ENCODE results near the gene SDHAF1.
"Not testable (repeated sequence)": the region's sequence is repeated elsewhere in the genome, so short reads cannot be mapped to it uniquely, and the experiment has no call there.

SDHAF1 gene

GRCh38 chr19:35973487-35973886 is 21.5 kb upstream of the SDHAF1 start:
- no peaks in the 10 kb centered on the region for H3K4me1 ChIP-seq
- no peaks in the 10 kb centered on the region for H3K36me3 ChIP-seq
- H3K4me3 ChIP-seq (ENCODE audit: low read depth, low read length) = no peak overlapping the region
- H3K27me3 ChIP-seq = no peaks in the 10 kb centered on the region
- no peak for TF ChIP-seq CTCF (IDR thresholded peaks at IDR 0.05; ENCODE audit: low read depth, low read length)
- DNase-seq = no peak
- H3K9me3 ChIP-seq = no peaks in the 10 kb centered on the region

DNA sequence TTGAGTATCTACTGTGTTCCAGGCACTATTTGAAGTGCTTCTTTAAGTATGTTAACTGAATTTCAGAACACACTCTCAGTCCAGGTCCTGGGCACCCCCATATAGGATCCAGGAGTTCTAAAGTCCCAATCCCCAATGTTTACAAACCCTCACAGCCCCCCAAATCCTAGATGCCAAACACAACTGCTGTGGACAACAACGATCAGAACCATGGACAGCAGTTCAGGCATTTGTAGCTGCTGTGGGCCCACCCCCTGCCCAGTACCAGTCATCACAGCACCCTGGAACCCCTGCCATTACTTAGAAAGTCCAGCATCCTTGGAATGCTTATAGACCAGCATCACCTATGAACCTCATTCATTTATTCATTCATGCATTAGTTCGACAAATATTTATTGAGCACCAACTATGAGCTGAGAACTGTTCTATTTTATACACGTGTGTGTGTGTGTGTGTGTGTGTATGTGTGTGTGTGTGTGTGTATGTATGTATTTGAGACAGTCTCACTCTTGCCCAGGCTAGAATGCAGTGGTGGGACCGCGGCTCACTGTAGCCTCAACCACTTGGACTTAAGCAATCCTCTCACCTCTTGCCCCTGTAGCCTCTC is 19.3 kb upstream of the SDHAF1 start:
- Histone ChIP-seq H3K4me1 (no peaks in the 10 kb centered on the region), H3K36me3 (no peaks in the 10 kb centered on the region), H3K4me3 (ENCODE audit: low read depth, low read length) (no peak overlapping the region), H3K9me3 (no peaks in the 10 kb centered on the region), H3K27me3 (no peaks in the 10 kb centered on the region)
- no peak for DNase-seq
- TF ChIP-seq CTCF (IDR thresholded peaks at IDR 0.05; ENCODE audit: low read depth, low read length) = no peak

DNA sequence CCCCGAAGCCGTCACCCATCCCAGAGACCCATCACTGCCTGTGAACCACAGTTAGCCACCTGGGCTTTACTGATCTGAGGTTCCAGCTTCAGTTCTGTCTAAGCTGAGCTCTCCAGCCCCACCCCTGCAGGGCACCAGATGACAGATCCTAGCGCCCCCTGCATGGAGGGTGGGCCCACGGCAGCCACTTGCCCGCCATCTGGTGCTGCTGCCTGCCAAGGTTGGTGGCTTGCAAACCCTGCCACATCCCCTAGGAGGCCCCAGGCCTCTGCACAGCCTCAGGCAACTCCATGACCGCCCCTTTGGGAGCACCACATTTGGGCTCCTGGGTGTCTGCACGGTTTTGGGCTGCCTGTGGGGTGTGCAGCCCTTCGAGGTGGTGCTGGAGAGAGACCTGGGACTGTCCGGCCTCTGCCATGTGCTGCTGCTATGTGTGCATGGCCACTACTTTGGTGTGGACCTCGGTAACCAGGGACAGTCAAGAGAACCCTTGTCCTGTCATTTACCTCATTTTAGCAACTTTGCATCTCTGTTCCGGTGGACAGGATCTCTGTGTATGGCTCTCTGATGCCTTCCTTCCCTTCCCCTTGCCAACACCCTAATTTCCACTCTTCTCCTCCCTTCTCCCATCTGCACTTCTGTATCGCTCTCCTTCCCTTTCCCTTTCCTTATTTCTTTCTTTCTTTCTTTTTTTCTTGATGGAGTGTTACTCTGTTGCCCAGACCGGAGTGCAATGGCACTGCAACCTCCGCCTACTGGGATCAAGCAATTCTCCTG is 17.4 kb upstream of the SDHAF1 start:
- DNase-seq = peak; percentile 75
- peak; percentile 58 for TF ChIP-seq CTCF (IDR thresholded peaks at IDR 0.05; ENCODE audit: low read depth, low read length)
- Histone ChIP-seq H3K27me3 (no peaks in the 10 kb centered on the region), H3K9me3 (no peaks in the 10 kb centered on the region), H3K4me1 (no peaks in the 10 kb centered on the region), H3K4me3 (ENCODE audit: low read depth, low read length) (no peak overlapping the region), H3K36me3 (no peaks in the 10 kb centered on the region)

DNA sequence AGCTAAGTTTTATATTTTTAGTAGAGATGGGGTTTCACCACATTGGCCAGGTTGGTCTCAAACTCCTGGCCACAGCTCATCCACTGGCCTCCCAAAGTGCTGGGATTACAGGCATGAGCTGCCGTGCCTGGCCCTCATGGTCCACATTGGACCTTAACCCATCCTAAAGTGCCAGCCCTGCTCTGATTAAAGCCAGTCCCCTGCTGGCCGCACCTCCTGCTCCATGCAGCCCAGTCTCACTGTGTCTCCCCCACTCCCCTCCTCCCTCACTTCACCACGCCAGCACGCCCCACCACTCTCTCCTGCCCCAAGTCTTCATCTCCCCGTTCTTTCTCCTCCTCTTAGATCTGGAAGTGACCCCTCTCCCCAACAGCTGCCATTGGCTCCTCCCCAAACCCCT is 16.7 kb upstream of the SDHAF1 start:
- DNase-seq = no peak
- TF ChIP-seq CTCF (IDR thresholded peaks at IDR 0.05; ENCODE audit: low read depth, low read length) = no peak
- no peaks in the 10 kb centered on the region for H3K36me3 ChIP-seq
- no peak overlapping the region for H3K4me3 ChIP-seq (ENCODE audit: low read depth, low read length)
- H3K27me3 ChIP-seq = no peaks in the 10 kb centered on the region
- no peaks in the 10 kb centered on the region for H3K9me3 ChIP-seq
- no peaks in the 10 kb centered on the region for H3K4me1 ChIP-seq

DNA sequence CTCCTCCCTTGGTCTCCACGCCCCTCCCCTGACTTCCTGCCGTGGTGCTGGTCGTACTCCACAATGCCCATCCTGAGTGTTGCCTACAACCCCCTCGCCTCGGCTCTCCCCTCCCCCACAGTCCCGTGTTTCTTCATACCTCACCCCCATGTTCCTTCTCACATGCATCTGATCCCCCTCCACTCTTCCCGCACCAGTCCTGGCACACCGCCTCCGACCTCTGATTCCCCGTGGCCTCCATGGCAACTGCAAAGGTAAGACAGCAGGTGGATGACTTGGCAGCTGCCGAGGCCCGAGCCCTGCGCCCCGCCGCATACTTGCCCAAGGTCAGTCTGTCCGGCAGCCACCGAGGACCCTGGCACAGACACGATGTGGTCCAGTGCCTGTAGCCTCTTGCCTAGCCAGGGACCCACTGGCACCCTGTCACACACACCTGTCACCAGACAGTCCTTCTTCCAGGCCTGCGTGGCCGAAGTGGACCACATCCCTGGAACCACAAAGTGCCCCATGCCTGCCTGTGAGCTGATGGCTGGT is 16.1 kb upstream of the SDHAF1 start:
- no peak for TF ChIP-seq CTCF (IDR thresholded peaks at IDR 0.05; ENCODE audit: low read depth, low read length)
- H3K36me3 ChIP-seq = no peaks in the 10 kb centered on the region
- H3K4me3 ChIP-seq (ENCODE audit: low read depth, low read length) = no peak overlapping the region
- H3K4me1 ChIP-seq = no peaks in the 10 kb centered on the region
- no peaks in the 10 kb centered on the region for H3K27me3 ChIP-seq
- H3K9me3 ChIP-seq = no peaks in the 10 kb centered on the region
- DNase-seq = no peak

DNA sequence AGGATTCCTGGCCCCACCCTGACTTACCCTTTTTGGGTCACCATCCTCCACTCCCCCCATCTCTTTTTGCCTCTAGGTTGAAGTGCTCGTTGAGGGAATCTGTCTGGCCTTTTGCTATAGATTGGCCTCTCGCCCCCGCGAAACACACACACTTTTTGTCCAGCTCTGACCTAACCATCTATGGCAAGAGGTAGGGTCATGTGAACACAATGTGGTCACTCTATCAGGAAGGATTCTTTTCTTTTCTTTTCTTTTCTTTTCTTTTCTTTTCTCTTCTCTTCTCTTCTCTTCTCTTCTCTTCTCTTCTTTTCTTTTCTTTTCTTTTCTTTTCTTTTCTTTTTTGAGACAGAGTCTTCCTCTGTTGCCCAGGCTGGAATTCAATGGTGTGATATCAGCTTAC is 14.0 kb upstream of the SDHAF1 start:
- DNase-seq; H3K4me1 ChIP-seq; H3K27me3 ChIP-seq; H3K9me3 ChIP-seq; H3K36me3 ChIP-seq; H3K4me3 ChIP-seq (ENCODE audit: low read depth, low read length): not testable (repeated sequence)
